K562 (cell line): ENCODE data around the gene MVB12B. TPM values are rescaled to one million over a fixed set of nuclear protein-coding genes. Genes with fewer than 3 reads are reported as not detected.

Source experiments
- ATF3 ChIP-seq, 2 experiments: fragments of 450-650 bp in 1 of 2; sonication (generic) in 1 of 2; formaldehyde crosslinking in 1 of 2; IDR thresholded peaks in 1 of 2; conservative IDR thresholded peaks in 1 of 2; 2 replicates each; pipeline versions ENCODE4 v1.6.1 to v1.8.1; 2016 to 2023; ENCODE audit warnings: mild to moderate bottlenecking in 2 of 2, moderate library complexity in 2 of 2, inconsistent platforms in 1 of 2, missing genetic modification reagents in 1 of 2
- RREB1 ChIP-seq: fragments of 250-450 bp; sonication (Bioruptor Pico); IDR thresholded peaks from 2 replicates; pipeline ENCODE4 v1.4.0; 2020
- SIX5 ChIP-seq, 2 experiments: IDR thresholded peaks; 2 replicates each; pipeline ENCODE4 v1.6.1; 2011; ENCODE audit warnings: low read length in 2 of 2, borderline replicate concordance in 1 of 2, low read depth in 1 of 2, mild to moderate bottlenecking in 1 of 2, moderate library complexity in 1 of 2; ENCODE audit not compliant: insufficient read depth in 1 of 2
- TCF7L2 ChIP-seq: fragments of 150-350 bp; IDR thresholded peaks from 2 replicates; pipeline ENCODE4 v1.6.1; 2016; ENCODE audit warnings: low read depth, mild to moderate bottlenecking, low read length, moderate library complexity
- ZBTB40 ChIP-seq, 2 experiments: fragments of 450-650 bp in 1 of 2; sonication (generic) in 1 of 2; formaldehyde crosslinking in 1 of 2; IDR thresholded peaks; 2 replicates each; pipeline versions ENCODE4 v1.7.1 to v1.9.0; 2016 to 2022; ENCODE audit warnings: inconsistent platforms in 1 of 2, mild to moderate bottlenecking in 1 of 2, missing genetic modification reagents in 1 of 2
- ZNF512 ChIP-seq: IDR thresholded peaks from 2 replicates; pipeline ENCODE4 v1.6.1; 2016; ENCODE audit warnings: missing genetic modification characterization, missing compliant biosample characterization
- ZNF77 ChIP-seq: fragments of 250-450 bp; sonication (Bioruptor Pico); IDR thresholded peaks from 2 replicates; pipeline ENCODE4 v1.5.0; 2020
- polyA plus RNA-seq, 8 experiments: library from polyadenylated mRNA; depleted of rRNA in 4 of 8; stranded (reverse) in 5 of 8; unstranded in 3 of 8; fragments of >200 nt; fragmentation: Nextera tagmentation in 2 of 8; fragmentation: Illumina TruSeq in 1 of 8; extraction: Ambion mirVana in 2 of 8; extraction: Trizol in 1 of 8; gene quantifications; 2 replicates each; pipeline versions ENCODE4 v1.2.1 to v1.2.3, GENCODE V29; 2011 to 2014; ENCODE audit warnings: inconsistent platforms in 1 of 8, missing spikeins in 1 of 8
- total RNA-seq, 7 experiments: library from RNA; depleted of rRNA in 6 of 7; stranded (reverse); fragments of >200 nt in 6 of 7; fragmentation: Illumina TruSeq in 2 of 7; extraction: Trizol in 2 of 7; gene quantifications; 2 replicates each; pipeline versions ENCODE4 v1.2.1 to v1.2.3, GENCODE V29; 2011 to 2021; ENCODE audit warnings: low replicate concordance in 1 of 7

MVB12B gene
- total and polyA plus RNA-seq, 9 of the 15 experiments (the other 6 are each of a cell fraction or from before 2014, with no cell fraction given): not detected

- no peak for TF ChIP-seq ZBTB40 (IDR thresholded peaks at IDR 0.05)
- no peak for TF ChIP-seq ZBTB40 (CRISPR knock-in tag; IDR thresholded peaks at IDR 0.05)
- no peak for TF ChIP-seq RREB1 (CRISPR knock-in tag)
- no peak for TF ChIP-seq SIX5 (IDR thresholded peaks at IDR 0.05; ENCODE audit: borderline replicate concordance in 1 of 2, insufficient read depth in 1 of 2, low read depth in 1 of 2, low read length in 2 of 2)
- peak; percentile 19; the same call in 1 of the 2 replicates for TF ChIP-seq ATF3 (IDR thresholded peaks at IDR 0.05)
- TF ChIP-seq ATF3 (CRISPR knock-in tag; conservative IDR thresholded peaks at IDR 0.05): no peak
- TF ChIP-seq ZNF512 (tag): no peak
- TF ChIP-seq ZNF77 (CRISPR knock-in tag): no peak
- no peak for TF ChIP-seq TCF7L2
These were observed 69.0 kb downstream of the MVB12B start (continued) for GRCh38 chr9:126395439-126396212.
